ENCODE data around the gene GSN.

DNA sequence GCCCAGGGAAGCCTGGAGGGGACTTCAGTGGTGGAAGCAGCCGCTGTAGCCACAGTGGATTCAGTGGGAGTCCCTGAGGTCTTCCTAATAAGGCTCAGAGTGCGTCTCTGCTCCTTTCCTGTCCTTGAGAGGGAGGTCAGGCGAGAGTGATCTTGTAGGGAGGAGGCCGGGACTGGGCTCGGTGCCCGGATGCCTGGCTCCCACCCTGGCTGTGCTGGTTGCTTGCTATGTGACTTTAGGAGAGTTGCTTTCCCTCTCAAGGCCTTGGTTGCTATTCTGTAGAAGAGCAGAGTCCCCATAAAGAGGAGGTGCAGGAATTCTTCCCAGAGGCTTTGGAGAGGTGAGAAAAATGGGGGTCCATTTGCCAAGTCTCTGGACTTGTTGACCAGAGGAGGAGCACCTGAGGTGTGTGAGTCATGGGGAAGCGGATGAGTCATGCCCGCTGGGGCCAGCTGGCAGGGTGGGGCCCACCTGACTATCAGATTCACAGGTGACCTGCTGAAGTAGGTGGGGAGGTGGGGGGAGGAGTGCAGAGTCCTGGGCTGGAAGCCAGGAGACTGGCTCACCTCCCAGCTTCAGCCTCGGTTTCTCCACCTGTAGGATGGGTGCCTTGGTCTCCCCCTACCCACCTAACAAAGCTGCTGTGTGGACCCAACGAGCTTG is 13.8 kb downstream of the GSN start:
- TF ChIP-seq, protein P1, sequence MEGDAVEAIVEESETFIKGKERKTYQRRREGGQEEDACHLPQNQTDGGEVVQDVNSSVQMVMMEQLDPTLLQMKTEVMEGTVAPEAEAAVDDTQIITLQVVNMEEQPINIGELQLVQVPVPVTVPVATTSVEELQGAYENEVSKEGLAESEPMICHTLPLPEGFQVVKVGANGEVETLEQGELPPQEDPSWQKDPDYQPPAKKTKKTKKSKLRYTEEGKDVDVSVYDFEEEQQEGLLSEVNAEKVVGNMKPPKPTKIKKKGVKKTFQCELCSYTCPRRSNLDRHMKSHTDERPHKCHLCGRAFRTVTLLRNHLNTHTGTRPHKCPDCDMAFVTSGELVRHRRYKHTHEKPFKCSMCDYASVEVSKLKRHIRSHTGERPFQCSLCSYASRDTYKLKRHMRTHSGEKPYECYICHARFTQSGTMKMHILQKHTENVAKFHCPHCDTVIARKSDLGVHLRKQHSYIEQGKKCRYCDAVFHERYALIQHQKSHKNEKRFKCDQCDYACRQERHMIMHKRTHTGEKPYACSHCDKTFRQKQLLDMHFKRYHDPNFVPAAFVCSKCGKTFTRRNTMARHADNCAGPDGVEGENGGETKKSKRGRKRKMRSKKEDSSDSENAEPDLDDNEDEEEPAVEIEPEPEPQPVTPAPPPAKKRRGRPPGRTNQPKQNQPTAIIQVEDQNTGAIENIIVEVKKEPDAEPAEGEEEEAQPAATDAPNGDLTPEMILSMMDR (IDR thresholded peaks at IDR 0.05) = peak in 1 of 7 experiments; percentile 6
- TF ChIP-seq POLR2A (IDR thresholded peaks at IDR 0.05) = peak in 2 of 3 donors; percentile 11 to 34
